SK-N-SH (cell line): Measurements from ENCODE around the gene ZBTB16. TPM values are rescaled to one million over a fixed set of nuclear protein-coding genes. Genes with fewer than 3 reads are reported as not detected.

Source experiments
- CTCF ChIA-PET: fragments of 300-600, 350-600 bp; formaldehyde crosslinking; extraction: SDS; loops from one replicate; lab custom pipeline; 2021; lab: Yijun Ruan, JAX
- POLR2A ChIA-PET: fragments of 350-600 bp; sonication (Branson Sonifier 250); formaldehyde crosslinking; extraction: SDS; loops from one replicate; lab custom pipeline; 2020; ENCODE audit warnings: antibody characterized with exemption, inconsistent platforms; lab: Yijun Ruan, JAX
- DNase-seq: peaks from one replicate; pipeline ENCODE4 v3.0.0; 2012
- H2AFZ ChIP-seq: fragments of 200-600 bp; sonication (generic); 2 replicates; pipeline ENCODE4 v1.8.1; 2016; ENCODE audit warnings: antibody characterized with exemption, mild to moderate bottlenecking, low read depth
- H3F3A ChIP-seq: fragments of 200-600 bp; sonication (generic); replicated peaks from 2 replicates; pipeline ENCODE3; 2016; ENCODE audit warnings: antibody characterized with exemption, mild to moderate bottlenecking; ENCODE audit not compliant: insufficient read depth
- H3K27ac ChIP-seq, 2 experiments: fragments of 200-500 bp in 1 of 2; fragments of 200-600 bp in 1 of 2; sonication (Bioruptor generic) in 1 of 2; sonication (generic), shearing (Covaris generic) in 1 of 2; 2 replicates each; pipeline versions ENCODE4 v1.5.1 to v1.6.1; 2014 to 2016; ENCODE audit warnings: low read depth in 2 of 2, inconsistent platforms in 1 of 2, low read length in 1 of 2, mild to moderate bottlenecking in 1 of 2, mixed read lengths in 1 of 2
- H3K27me3 ChIP-seq: fragments of 200-600 bp; sonication (generic), shearing (Covaris generic); 2 replicates; pipeline ENCODE4 v1.6.1; 2016; ENCODE audit warnings: mixed run types; ENCODE audit not compliant: insufficient read depth
- H3K36me3 ChIP-seq, 2 experiments: fragments of 200-500 bp in 1 of 2; fragments of 200-600 bp in 1 of 2; sonication (Bioruptor generic) in 1 of 2; sonication (generic) in 1 of 2; replicated peaks in 1 of 2; 2 replicates each; pipeline versions ENCODE3 to v1.5.1; 2014 to 2016; ENCODE audit warnings: low read length in 1 of 2, mild to moderate bottlenecking in 1 of 2; ENCODE audit not compliant: insufficient read depth in 2 of 2, control insufficient read depth in 1 of 2
- H3K4me1 ChIP-seq, 2 experiments: fragments of 200-500 bp in 1 of 2; fragments of 200-600 bp in 1 of 2; sonication (Bioruptor generic) in 1 of 2; sonication (generic), shearing (Covaris generic) in 1 of 2; 2 replicates each; pipeline versions ENCODE4 v1.5.1 to v1.6.1; 2014 to 2016; ENCODE audit warnings: low read depth in 1 of 2, low read length in 1 of 2, mixed run types in 1 of 2; ENCODE audit not compliant: insufficient read depth in 2 of 2, control insufficient read depth in 1 of 2
- H3K4me2 ChIP-seq: fragments of 200-600 bp; sonication (generic), shearing (Covaris generic); 2 replicates; pipeline ENCODE4 v1.6.1; 2017; ENCODE audit warnings: mixed run types
- H3K4me3 ChIP-seq, 2 experiments: fragments of 200-500 bp in 1 of 2; fragments of 200-600 bp in 1 of 2; sonication (Bioruptor generic) in 1 of 2; sonication (generic), shearing (Covaris generic) in 1 of 2; 2 replicates each; pipeline versions ENCODE4 v1.5.1 to v1.8.1; 2014 to 2016; ENCODE audit warnings: low read depth in 2 of 2, inconsistent platforms in 1 of 2, low read length in 1 of 2, mild to moderate bottlenecking in 1 of 2, mixed read lengths in 1 of 2, moderate library complexity in 1 of 2
- H3K79me2 ChIP-seq: fragments of 200-600 bp; sonication (generic); 2 replicates; pipeline ENCODE4 v1.8.1; 2017; ENCODE audit warnings: mild to moderate bottlenecking; ENCODE audit not compliant: insufficient read depth
- H3K9ac ChIP-seq: fragments of 200-600 bp; sonication (generic); 2 replicates; pipeline ENCODE4 v1.6.1; 2017; ENCODE audit warnings: mixed run types
- H3K9me2 ChIP-seq: fragments of 200-600 bp; sonication (generic); 2 replicates; pipeline ENCODE4 v1.6.1; 2017; ENCODE audit warnings: mixed run types
- H3K9me3 ChIP-seq: fragments of 200-600 bp; sonication (generic); 2 replicates; pipeline ENCODE4 v1.6.1; 2017; ENCODE audit warnings: mixed run types, mild to moderate bottlenecking, moderate library complexity
- H4K20me1 ChIP-seq: fragments of 200-600 bp; sonication (generic); 2 replicates; pipeline ENCODE4 v1.6.1; 2017; ENCODE audit warnings: mild to moderate bottlenecking, mixed run types; ENCODE audit not compliant: insufficient read depth
- ELF1 ChIP-seq: IDR thresholded peaks from 2 replicates; pipeline ENCODE4 v1.4.0; 2012
- EZH2phosphoT487 ChIP-seq: fragments of 200-600 bp; sonication (generic); IDR thresholded peaks from 2 replicates; pipeline ENCODE4 v1.6.1; 2017; ENCODE audit warnings: low read depth, mixed run types, mild to moderate bottlenecking, antibody characterized with exemption, moderate library complexity, borderline replicate concordance
- POLR2AphosphoS5 ChIP-seq: IDR thresholded peaks from 2 replicates; pipeline ENCODE4 v1.6.1; 2012; ENCODE audit warnings: low read depth, low read length
- RAD21 ChIP-seq: IDR thresholded peaks from 2 replicates; pipeline ENCODE4 v1.6.1; 2012; ENCODE audit warnings: mild to moderate bottlenecking, low read length
- RXRA ChIP-seq: IDR thresholded peaks from 2 replicates; pipeline ENCODE4 v1.4.0; 2012; ENCODE audit warnings: low read depth, mild to moderate bottlenecking, borderline replicate concordance
- TAF1 ChIP-seq: IDR thresholded peaks from 2 replicates; pipeline ENCODE4 v1.6.1; 2012; ENCODE audit warnings: low read depth, mild to moderate bottlenecking, low read length, moderate library complexity, borderline replicate concordance
- WGBS: methylation state at CpG from one replicate; pipeline ENCODE4 v1.1.6; 2017; ENCODE audit warnings: low lambda C conversion rate; 5-methylcytosine and 5-hydroxymethylcytosine counted together
- polyA plus RNA-seq, 3 experiments: library from polyadenylated mRNA; depleted of rRNA; stranded (reverse); fragments of >200 nt; gene quantifications; 2 replicates each; pipeline ENCODE4 v1.2.3, GENCODE V29; 2012
- TF ChIP-seq, protein P1 (sequence below): IDR thresholded peaks from 2 replicates; pipeline ENCODE4 v1.4.0; 2012; ENCODE audit warnings: low read depth, borderline replicate concordance
- TF ChIP-seq, protein P2 (sequence below): fragments of 150-350 bp; IDR thresholded peaks from 2 replicates; pipeline ENCODE4 v1.6.1; 2016; ENCODE audit warnings: mild to moderate bottlenecking, low read depth, low read length
- TF ChIP-seq, protein P3 (sequence below): IDR thresholded peaks from 2 replicates; pipeline ENCODE4 v1.4.0; 2012; ENCODE audit warnings: low read depth
- TF ChIP-seq, protein P4 (sequence below): IDR thresholded peaks from 2 replicates; pipeline ENCODE4; 2012
- TF ChIP-seq, protein P5 (sequence below): IDR thresholded peaks from 2 replicates; pipeline ENCODE4 v1.4.0; 2012; ENCODE audit warnings: low read depth, borderline replicate concordance

ZBTB16 gene
- polyA plus RNA-seq, 1 of the 3 experiments (the other 2 are of a cell fraction) = not detected

DNA sequence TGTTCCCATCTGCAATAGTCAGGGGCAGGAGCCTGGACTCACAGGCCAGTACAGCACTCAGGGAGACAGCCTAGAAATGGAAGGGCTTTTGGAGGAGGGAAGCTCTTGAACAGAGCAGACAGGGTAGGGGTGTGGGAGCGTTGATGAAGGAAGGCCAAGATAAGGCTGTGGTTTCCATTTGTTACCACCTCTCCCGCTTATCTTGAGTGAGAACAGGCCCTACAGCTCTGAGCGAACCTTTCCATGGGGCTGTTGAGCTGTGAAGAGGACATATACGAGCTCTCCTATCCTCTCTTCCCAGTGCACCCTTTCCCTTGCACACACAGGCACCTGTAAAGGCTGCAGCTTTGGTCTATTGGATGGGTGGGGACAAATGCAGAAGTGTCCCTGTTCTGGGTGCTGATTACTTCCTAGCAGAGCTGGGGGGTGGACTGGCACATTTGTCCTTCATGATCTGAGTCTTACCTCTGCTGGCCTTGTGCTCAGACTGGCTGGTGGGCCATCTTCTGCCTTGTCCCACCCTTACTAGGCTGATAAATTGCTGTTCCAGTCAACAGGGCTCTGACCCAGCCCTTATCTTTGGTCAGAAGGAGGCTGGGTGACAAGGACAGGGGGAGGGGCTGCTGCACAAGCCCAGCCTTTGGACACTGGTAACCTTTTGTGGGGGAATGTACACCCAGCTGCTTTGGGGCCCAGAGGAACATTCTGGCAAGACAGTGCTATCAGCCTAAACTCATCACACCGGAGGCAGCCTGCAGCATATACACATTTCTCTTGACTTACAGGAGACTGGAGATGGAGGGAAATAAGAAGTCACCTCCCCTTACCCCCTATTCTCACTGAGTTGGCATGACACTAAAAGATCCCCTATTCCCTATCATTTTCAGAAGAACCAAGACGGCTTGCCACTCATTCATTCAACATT, 156.6 kb downstream of the ZBTB16 start:
- POLR2A ChIA-PET = no interaction called here
- no peak for TF ChIP-seq TAF1
- TF ChIP-seq, protein P1, sequence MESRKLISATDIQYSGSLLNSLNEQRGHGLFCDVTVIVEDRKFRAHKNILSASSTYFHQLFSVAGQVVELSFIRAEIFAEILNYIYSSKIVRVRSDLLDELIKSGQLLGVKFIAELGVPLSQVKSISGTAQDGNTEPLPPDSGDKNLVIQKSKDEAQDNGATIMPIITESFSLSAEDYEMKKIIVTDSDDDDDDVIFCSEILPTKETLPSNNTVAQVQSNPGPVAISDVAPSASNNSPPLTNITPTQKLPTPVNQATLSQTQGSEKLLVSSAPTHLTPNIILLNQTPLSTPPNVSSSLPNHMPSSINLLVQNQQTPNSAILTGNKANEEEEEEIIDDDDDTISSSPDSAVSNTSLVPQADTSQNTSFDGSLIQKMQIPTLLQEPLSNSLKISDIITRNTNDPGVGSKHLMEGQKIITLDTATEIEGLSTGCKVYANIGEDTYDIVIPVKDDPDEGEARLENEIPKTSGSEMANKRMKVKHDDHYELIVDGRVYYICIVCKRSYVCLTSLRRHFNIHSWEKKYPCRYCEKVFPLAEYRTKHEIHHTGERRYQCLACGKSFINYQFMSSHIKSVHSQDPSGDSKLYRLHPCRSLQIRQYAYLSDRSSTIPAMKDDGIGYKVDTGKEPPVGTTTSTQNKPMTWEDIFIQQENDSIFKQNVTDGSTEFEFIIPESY = no peak
- TF ChIP-seq RAD21 = no peak
- TF ChIP-seq POLR2AphosphoS5 = no peak
- TF ChIP-seq, protein P2, sequence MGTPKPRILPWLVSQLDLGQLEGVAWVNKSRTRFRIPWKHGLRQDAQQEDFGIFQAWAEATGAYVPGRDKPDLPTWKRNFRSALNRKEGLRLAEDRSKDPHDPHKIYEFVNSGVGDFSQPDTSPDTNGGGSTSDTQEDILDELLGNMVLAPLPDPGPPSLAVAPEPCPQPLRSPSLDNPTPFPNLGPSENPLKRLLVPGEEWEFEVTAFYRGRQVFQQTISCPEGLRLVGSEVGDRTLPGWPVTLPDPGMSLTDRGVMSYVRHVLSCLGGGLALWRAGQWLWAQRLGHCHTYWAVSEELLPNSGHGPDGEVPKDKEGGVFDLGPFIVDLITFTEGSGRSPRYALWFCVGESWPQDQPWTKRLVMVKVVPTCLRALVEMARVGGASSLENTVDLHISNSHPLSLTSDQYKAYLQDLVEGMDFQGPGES = no peak
- TF ChIP-seq RXRA = no peak
- no peak for TF ChIP-seq EZH2phosphoT487
- TF ChIP-seq, protein P3, sequence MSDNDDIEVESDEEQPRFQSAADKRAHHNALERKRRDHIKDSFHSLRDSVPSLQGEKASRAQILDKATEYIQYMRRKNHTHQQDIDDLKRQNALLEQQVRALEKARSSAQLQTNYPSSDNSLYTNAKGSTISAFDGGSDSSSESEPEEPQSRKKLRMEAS = no peak
- TF ChIP-seq, protein P4, sequence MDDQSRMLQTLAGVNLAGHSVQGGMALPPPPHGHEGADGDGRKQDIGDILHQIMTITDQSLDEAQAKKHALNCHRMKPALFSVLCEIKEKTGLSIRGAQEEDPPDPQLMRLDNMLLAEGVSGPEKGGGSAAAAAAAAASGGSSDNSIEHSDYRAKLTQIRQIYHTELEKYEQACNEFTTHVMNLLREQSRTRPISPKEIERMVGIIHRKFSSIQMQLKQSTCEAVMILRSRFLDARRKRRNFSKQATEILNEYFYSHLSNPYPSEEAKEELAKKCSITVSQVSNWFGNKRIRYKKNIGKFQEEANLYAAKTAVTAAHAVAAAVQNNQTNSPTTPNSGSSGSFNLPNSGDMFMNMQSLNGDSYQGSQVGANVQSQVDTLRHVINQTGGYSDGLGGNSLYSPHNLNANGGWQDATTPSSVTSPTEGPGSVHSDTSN = no peak
- TF ChIP-seq ELF1 = no peak
- TF ChIP-seq, protein P5, sequence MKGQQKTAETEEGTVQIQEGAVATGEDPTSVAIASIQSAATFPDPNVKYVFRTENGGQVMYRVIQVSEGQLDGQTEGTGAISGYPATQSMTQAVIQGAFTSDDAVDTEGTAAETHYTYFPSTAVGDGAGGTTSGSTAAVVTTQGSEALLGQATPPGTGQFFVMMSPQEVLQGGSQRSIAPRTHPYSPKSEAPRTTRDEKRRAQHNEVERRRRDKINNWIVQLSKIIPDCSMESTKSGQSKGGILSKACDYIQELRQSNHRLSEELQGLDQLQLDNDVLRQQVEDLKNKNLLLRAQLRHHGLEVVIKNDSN = no peak
- TF ChIP-seq, all 33 proteins: peak for 0

More for the DNA sequence above, 156.6 kb downstream of the ZBTB16 start:
- 38% methylated on average over 5 of the region's 6 CpGs for WGBS
- Histone ChIP-seq H3K27ac (no peak overlapping the region), H3K9ac (no peak overlapping the region), H3K27me3 (peaks cover 8% of the 10 kb centered on the region; the same call in 1 of the 2 replicates), H3K36me3 (no peaks in the 10 kb centered on the region), H3K9me2 (no peaks in the 10 kb centered on the region), H3K4me1 (no peaks in the 10 kb centered on the region; a peak in 1 of 4 replicates), H3K79me2 (no peaks in the 10 kb centered on the region), H3K4me2 (no peak overlapping the region), H4K20me1 (no peaks in the 10 kb centered on the region), H3K4me3 (no peak overlapping the region), H3K9me3 (no peaks in the 10 kb centered on the region), H3F3A (no peaks in the 10 kb centered on the region), H2AFZ (no peak overlapping the region)
- CTCF ChIA-PET = interaction anchor here (1.6 to 2.2 kb wide), 2 partner anchors 46 to 320 kb away, joined by 5 to 12 read pairs; no protein-coding TSS in a partner anchor
- DNase-seq = no peak
